Activated naive CD8-positive, alpha-beta T cell (primary cell): ENCODE results near the gene NSUN2.

Experiments used
- H3K27ac Mint-ChIP-seq: one replicate; pipeline ENCODE4 v1.8.0; 2021; ENCODE audit warnings: mixed read lengths
- H3K27me3 Mint-ChIP-seq: one replicate; pipeline ENCODE4 v1.8.0; 2021; ENCODE audit warnings: mixed read lengths
- H3K36me3 Mint-ChIP-seq: one replicate; pipeline ENCODE4 v1.8.0; 2021; ENCODE audit warnings: mixed read lengths
- H3K4me1 Mint-ChIP-seq: one replicate; pipeline ENCODE4 v1.8.0; 2021; ENCODE audit warnings: low read depth, mixed read lengths
- H3K4me3 Mint-ChIP-seq: one replicate; pipeline ENCODE4 v1.8.0; 2021; ENCODE audit warnings: mild to moderate bottlenecking, mixed read lengths
- H3K9me3 Mint-ChIP-seq: one replicate; pipeline ENCODE4 v1.8.0; 2021; ENCODE audit warnings: low read depth, mixed read lengths

The NSUN2 gene

DNA sequence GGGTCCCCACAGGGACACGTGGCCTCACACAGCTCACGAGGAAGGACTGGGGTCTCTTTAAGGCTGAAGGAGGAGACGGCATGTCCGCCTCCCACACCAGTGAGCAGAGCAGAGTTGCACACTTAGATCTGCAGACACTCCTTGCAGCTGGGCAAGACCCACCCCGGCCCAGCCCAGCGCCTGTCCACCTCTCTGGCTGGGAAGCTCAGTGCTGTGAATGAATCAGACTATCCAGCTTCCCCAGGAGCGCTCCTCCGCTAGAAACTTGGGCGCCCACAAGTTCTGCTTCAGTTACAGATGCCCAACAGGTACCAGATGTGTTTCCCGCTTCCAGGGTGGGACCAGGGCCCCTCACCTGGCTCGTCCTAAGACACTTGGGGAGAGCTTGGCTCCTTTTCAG is 78.9 kb downstream of the NSUN2 start:
- Mint-ChIP-seq H3K27ac (no peak overlapping the region), H3K27me3 (no peaks in the 10 kb centered on the region), H3K9me3 (no peaks in the 10 kb centered on the region), H3K4me1 (no peaks in the 10 kb centered on the region), H3K36me3 (no peaks in the 10 kb centered on the region), H3K4me3 (no peak overlapping the region)

DNA sequence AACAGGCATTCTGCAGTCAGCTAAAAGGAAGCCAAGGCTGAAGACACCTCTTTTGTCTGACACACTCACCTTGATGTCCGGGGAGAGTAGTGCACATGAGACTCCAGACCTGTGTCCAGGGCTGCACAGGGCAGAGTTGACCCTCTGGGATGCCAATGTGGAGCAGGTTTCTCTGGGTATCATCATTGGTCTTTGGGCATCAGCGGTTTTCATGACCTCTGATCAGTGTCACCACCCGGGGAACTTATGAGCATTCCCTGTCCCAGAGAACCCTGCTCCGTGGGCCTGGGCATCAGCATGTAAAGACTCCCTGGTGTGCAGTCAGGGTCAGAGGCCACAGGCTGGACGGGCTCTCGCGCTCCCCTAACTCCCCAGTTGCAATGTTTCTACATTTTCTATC is 80.2 kb downstream of the NSUN2 start:
- no peaks in the 10 kb centered on the region for H3K27me3 Mint-ChIP-seq
- H3K4me3 Mint-ChIP-seq, result no peak overlapping the region
- H3K4me1 Mint-ChIP-seq, result peaks cover 1% of the 10 kb centered on the region
- no peak overlapping the region for H3K27ac Mint-ChIP-seq
- no peaks in the 10 kb centered on the region for H3K9me3 Mint-ChIP-seq
- H3K36me3 Mint-ChIP-seq, result no peaks in the 10 kb centered on the region

DNA sequence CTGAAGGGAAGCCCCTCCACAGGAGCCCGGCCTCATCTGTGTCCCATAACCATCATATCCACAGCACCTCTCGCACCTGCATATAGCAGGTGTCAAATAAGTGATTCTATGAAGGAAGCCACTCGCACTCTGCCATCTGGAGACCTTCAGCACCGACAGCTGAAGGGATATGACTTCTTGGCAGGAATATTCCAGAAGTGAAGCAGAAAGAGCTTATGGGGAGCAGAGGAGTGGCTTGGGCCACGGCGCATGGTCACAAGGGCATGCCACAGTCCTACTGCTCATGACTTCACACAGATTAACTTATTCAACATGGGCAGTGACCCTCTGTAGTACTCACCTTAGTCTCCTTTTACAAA is 80.9 kb downstream of the NSUN2 start:
- Mint-ChIP-seq H3K4me1 (peaks cover 1% of the 10 kb centered on the region), H3K9me3 (no peaks in the 10 kb centered on the region), H3K27ac (no peak overlapping the region), H3K36me3 (no peaks in the 10 kb centered on the region), H3K4me3 (no peak overlapping the region), H3K27me3 (no peaks in the 10 kb centered on the region)

DNA sequence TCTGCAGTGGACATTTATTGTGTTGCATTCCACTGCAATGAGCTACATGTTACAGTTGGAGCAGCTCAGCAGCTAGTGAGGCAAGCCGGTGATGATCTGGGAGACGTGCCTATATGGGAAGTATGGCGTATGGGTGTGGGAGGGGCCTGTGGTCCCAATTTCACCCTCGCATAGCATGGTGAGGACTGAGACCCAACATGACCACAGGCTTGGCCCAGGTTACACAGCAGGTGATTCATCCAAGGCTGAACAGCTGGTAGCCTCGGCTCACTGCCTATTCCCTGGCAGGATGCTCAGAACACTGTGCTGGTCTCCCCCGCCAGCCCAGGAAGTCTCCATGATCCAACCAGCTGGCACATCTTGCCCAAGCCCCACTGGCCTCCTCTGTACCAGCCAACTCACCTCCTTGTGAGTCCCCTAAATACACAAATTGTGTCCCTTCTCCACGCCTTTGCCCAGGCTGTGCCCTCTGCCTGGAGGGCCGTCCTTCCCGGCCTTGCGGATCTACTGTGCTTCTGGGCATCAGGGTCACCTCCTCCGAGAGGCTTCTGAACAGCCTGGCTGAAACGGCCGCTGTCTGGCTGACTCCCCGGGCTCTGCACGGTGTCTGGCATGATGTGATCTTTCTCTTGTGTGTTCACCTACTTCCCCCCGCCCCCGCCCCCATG is 81.4 kb downstream of the NSUN2 start:
- no peak overlapping the region for H3K4me3 Mint-ChIP-seq
- no peak overlapping the region for H3K27ac Mint-ChIP-seq
- H3K27me3 Mint-ChIP-seq, result no peaks in the 10 kb centered on the region
- H3K36me3 Mint-ChIP-seq, result no peaks in the 10 kb centered on the region
- H3K4me1 Mint-ChIP-seq, result peaks cover 1% of the 10 kb centered on the region
- H3K9me3 Mint-ChIP-seq, result no peaks in the 10 kb centered on the region

DNA sequence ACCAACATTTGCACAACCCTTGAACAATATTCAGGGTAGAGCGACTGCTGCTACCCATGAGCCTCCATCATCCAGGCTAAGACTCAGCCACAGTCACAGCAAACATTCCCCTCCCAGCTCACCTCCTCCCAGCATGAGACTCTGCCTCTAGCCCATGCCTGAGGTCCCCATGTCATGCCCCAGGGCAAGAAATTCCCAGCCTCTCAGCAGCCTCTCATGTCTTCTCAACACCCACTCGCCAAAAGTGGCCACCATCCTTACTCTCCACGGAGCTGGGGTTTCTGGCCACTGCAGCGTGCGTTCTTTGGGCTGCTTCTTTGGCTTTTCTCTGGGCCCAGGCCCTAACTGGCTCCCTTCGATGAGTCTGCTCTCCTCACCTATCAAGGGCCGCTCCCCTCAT is 82.2 kb downstream of the NSUN2 start:
- Mint-ChIP-seq H3K36me3 (no peaks in the 10 kb centered on the region), H3K4me3 (no peak overlapping the region), H3K4me1 (peaks cover 1% of the 10 kb centered on the region), H3K27ac (no peak overlapping the region), H3K27me3 (no peaks in the 10 kb centered on the region), H3K9me3 (no peaks in the 10 kb centered on the region)
